SK-N-SH (cell line): ENCODE data around the gene AP2S1. TPM values are rescaled to one million over a fixed set of nuclear protein-coding genes. Genes with fewer than 3 reads are reported as not detected.

Experiments used
- CTCF ChIA-PET: fragments of 300-600, 350-600 bp; formaldehyde crosslinking; extraction: SDS; loops from one replicate; lab custom pipeline; 2021; lab: Yijun Ruan, JAX
- POLR2A ChIA-PET: fragments of 350-600 bp; sonication (Branson Sonifier 250); formaldehyde crosslinking; extraction: SDS; loops from one replicate; lab custom pipeline; 2020; ENCODE audit warnings: antibody characterized with exemption, inconsistent platforms; lab: Yijun Ruan, JAX
- DNase-seq: peaks from one replicate; pipeline ENCODE4 v3.0.0; 2012
- H2AFZ ChIP-seq: fragments of 200-600 bp; sonication (generic); 2 replicates; pipeline ENCODE4 v1.8.1; 2016; ENCODE audit warnings: antibody characterized with exemption, mild to moderate bottlenecking, low read depth
- H3F3A ChIP-seq: fragments of 200-600 bp; sonication (generic); replicated peaks from 2 replicates; pipeline ENCODE3; 2016; ENCODE audit warnings: antibody characterized with exemption, mild to moderate bottlenecking; ENCODE audit not compliant: insufficient read depth
- H3K27ac ChIP-seq, 2 experiments: fragments of 200-500 bp in 1 of 2; fragments of 200-600 bp in 1 of 2; sonication (Bioruptor generic) in 1 of 2; sonication (generic), shearing (Covaris generic) in 1 of 2; 2 replicates each; pipeline versions ENCODE4 v1.5.1 to v1.6.1; 2014 to 2016; ENCODE audit warnings: low read depth in 2 of 2, inconsistent platforms in 1 of 2, low read length in 1 of 2, mild to moderate bottlenecking in 1 of 2, mixed read lengths in 1 of 2
- H3K27me3 ChIP-seq: fragments of 200-600 bp; sonication (generic), shearing (Covaris generic); 2 replicates; pipeline ENCODE4 v1.6.1; 2016; ENCODE audit warnings: mixed run types; ENCODE audit not compliant: insufficient read depth
- H3K36me3 ChIP-seq, 2 experiments: fragments of 200-500 bp in 1 of 2; fragments of 200-600 bp in 1 of 2; sonication (Bioruptor generic) in 1 of 2; sonication (generic) in 1 of 2; replicated peaks in 1 of 2; 2 replicates each; pipeline versions ENCODE3 to v1.5.1; 2014 to 2016; ENCODE audit warnings: low read length in 1 of 2, mild to moderate bottlenecking in 1 of 2; ENCODE audit not compliant: insufficient read depth in 2 of 2, control insufficient read depth in 1 of 2
- H3K4me1 ChIP-seq, 2 experiments: fragments of 200-500 bp in 1 of 2; fragments of 200-600 bp in 1 of 2; sonication (Bioruptor generic) in 1 of 2; sonication (generic), shearing (Covaris generic) in 1 of 2; 2 replicates each; pipeline versions ENCODE4 v1.5.1 to v1.6.1; 2014 to 2016; ENCODE audit warnings: low read depth in 1 of 2, low read length in 1 of 2, mixed run types in 1 of 2; ENCODE audit not compliant: insufficient read depth in 2 of 2, control insufficient read depth in 1 of 2
- H3K4me2 ChIP-seq: fragments of 200-600 bp; sonication (generic), shearing (Covaris generic); 2 replicates; pipeline ENCODE4 v1.6.1; 2017; ENCODE audit warnings: mixed run types
- H3K4me3 ChIP-seq, 2 experiments: fragments of 200-500 bp in 1 of 2; fragments of 200-600 bp in 1 of 2; sonication (Bioruptor generic) in 1 of 2; sonication (generic), shearing (Covaris generic) in 1 of 2; 2 replicates each; pipeline versions ENCODE4 v1.5.1 to v1.8.1; 2014 to 2016; ENCODE audit warnings: low read depth in 2 of 2, inconsistent platforms in 1 of 2, low read length in 1 of 2, mild to moderate bottlenecking in 1 of 2, mixed read lengths in 1 of 2, moderate library complexity in 1 of 2
- H3K79me2 ChIP-seq: fragments of 200-600 bp; sonication (generic); 2 replicates; pipeline ENCODE4 v1.8.1; 2017; ENCODE audit warnings: mild to moderate bottlenecking; ENCODE audit not compliant: insufficient read depth
- H3K9ac ChIP-seq: fragments of 200-600 bp; sonication (generic); 2 replicates; pipeline ENCODE4 v1.6.1; 2017; ENCODE audit warnings: mixed run types
- H3K9me2 ChIP-seq: fragments of 200-600 bp; sonication (generic); 2 replicates; pipeline ENCODE4 v1.6.1; 2017; ENCODE audit warnings: mixed run types
- H3K9me3 ChIP-seq: fragments of 200-600 bp; sonication (generic); 2 replicates; pipeline ENCODE4 v1.6.1; 2017; ENCODE audit warnings: mixed run types, mild to moderate bottlenecking, moderate library complexity
- H4K20me1 ChIP-seq: fragments of 200-600 bp; sonication (generic); 2 replicates; pipeline ENCODE4 v1.6.1; 2017; ENCODE audit warnings: mild to moderate bottlenecking, mixed run types; ENCODE audit not compliant: insufficient read depth
- ELF1 ChIP-seq: IDR thresholded peaks from 2 replicates; pipeline ENCODE4 v1.4.0; 2012
- EZH2phosphoT487 ChIP-seq: fragments of 200-600 bp; sonication (generic); IDR thresholded peaks from 2 replicates; pipeline ENCODE4 v1.6.1; 2017; ENCODE audit warnings: low read depth, mixed run types, mild to moderate bottlenecking, antibody characterized with exemption, moderate library complexity, borderline replicate concordance
- FOSL2 ChIP-seq: IDR thresholded peaks from 2 replicates; pipeline ENCODE4 v1.4.0; 2012; ENCODE audit warnings: low read depth, mild to moderate bottlenecking, moderate library complexity, borderline replicate concordance
- FOXM1 ChIP-seq: IDR thresholded peaks from 2 replicates; pipeline ENCODE4 v1.4.0; 2012; ENCODE audit warnings: low read depth, mild to moderate bottlenecking
- GABPA ChIP-seq: IDR thresholded peaks from 2 replicates; pipeline ENCODE4 v1.4.0; 2012; ENCODE audit warnings: low read depth, mild to moderate bottlenecking
- GATA2 ChIP-seq: sonication (generic); formaldehyde crosslinking; IDR thresholded peaks from 2 replicates; pipeline ENCODE4 v1.5.0; 2020; ENCODE audit warnings: mild to moderate bottlenecking, missing genetic modification reagents
- JUND ChIP-seq: IDR thresholded peaks from 2 replicates; pipeline ENCODE4 v1.4.0; 2012
- NFIC ChIP-seq: IDR thresholded peaks from 2 replicates; pipeline ENCODE4 v1.4.0; 2012; ENCODE audit warnings: borderline replicate concordance
- NRF1 ChIP-seq: IDR thresholded peaks from 2 replicates; pipeline ENCODE4 v1.6.1; 2012; ENCODE audit warnings: low read depth, mild to moderate bottlenecking, low read length
- POLR2AphosphoS5 ChIP-seq: IDR thresholded peaks from 2 replicates; pipeline ENCODE4 v1.6.1; 2012; ENCODE audit warnings: low read depth, low read length
- RAD21 ChIP-seq: IDR thresholded peaks from 2 replicates; pipeline ENCODE4 v1.6.1; 2012; ENCODE audit warnings: mild to moderate bottlenecking, low read length
- RCOR1 ChIP-seq: fragments of 150-350 bp; IDR thresholded peaks from 2 replicates; pipeline ENCODE4 v1.6.1; 2017; ENCODE audit warnings: antibody characterized with exemption, low read length
- RFX5 ChIP-seq: IDR thresholded peaks from 2 replicates; pipeline ENCODE4 v1.6.1; 2012; ENCODE audit warnings: mild to moderate bottlenecking, improper control_type of control experiment, low read length
- RXRA ChIP-seq: IDR thresholded peaks from 2 replicates; pipeline ENCODE4 v1.4.0; 2012; ENCODE audit warnings: low read depth, mild to moderate bottlenecking, borderline replicate concordance
- SIN3A ChIP-seq: IDR thresholded peaks from 2 replicates; pipeline ENCODE4 v1.6.1; 2012; ENCODE audit warnings: low read depth, mild to moderate bottlenecking, low read length, moderate library complexity, borderline replicate concordance
- TAF1 ChIP-seq: IDR thresholded peaks from 2 replicates; pipeline ENCODE4 v1.6.1; 2012; ENCODE audit warnings: low read depth, mild to moderate bottlenecking, low read length, moderate library complexity, borderline replicate concordance
- TCF12 ChIP-seq: IDR thresholded peaks from 2 replicates; pipeline ENCODE4 v1.4.0; 2012
- TEAD4 ChIP-seq: IDR thresholded peaks from 2 replicates; pipeline ENCODE4 v1.4.0; 2012; ENCODE audit warnings: mild to moderate bottlenecking, borderline replicate concordance; ENCODE audit not compliant: insufficient read depth
- WGBS: methylation state at CpG from one replicate; pipeline ENCODE4 v1.1.6; 2017; ENCODE audit warnings: low lambda C conversion rate; 5-methylcytosine and 5-hydroxymethylcytosine counted together
- polyA plus RNA-seq, 3 experiments: library from polyadenylated mRNA; depleted of rRNA; stranded (reverse); fragments of >200 nt; gene quantifications; 2 replicates each; pipeline ENCODE4 v1.2.3, GENCODE V29; 2012
- TF ChIP-seq, protein P1 (sequence below): IDR thresholded peaks from 2 replicates; pipeline ENCODE4 v1.6.1; 2012; ENCODE audit warnings: mild to moderate bottlenecking, low read depth, low read length, moderate library complexity
- TF ChIP-seq, protein P2 (sequence below): IDR thresholded peaks from 2 replicates; pipeline ENCODE4; 2012
- TF ChIP-seq, protein P3 (sequence below): IDR thresholded peaks from 2 replicates; pipeline ENCODE4 v1.4.0; 2012; ENCODE audit warnings: low read depth
- TF ChIP-seq, protein P4 (sequence below): fragments of 200-600 bp; sonication (generic); IDR thresholded peaks from 2 replicates; pipeline ENCODE4 v1.6.1; 2017; ENCODE audit warnings: antibody characterized with exemption, mild to moderate bottlenecking, moderate library complexity
- TF ChIP-seq, protein P5 (sequence below): IDR thresholded peaks from 2 replicates; pipeline ENCODE4 v1.4.0; 2012; ENCODE audit warnings: low read depth, borderline replicate concordance

The AP2S1 gene
- 380 and 565 TPM in 2 replicates for polyA plus RNA-seq (2012; rRNA removed)
- polyA plus RNA-seq (2012; cell fraction: cytosol; rRNA removed): 343 and 389 TPM in 2 replicates
- polyA plus RNA-seq (2012; cell fraction: nucleus; rRNA removed): 163 and 226 TPM in 2 replicates

DNA sequence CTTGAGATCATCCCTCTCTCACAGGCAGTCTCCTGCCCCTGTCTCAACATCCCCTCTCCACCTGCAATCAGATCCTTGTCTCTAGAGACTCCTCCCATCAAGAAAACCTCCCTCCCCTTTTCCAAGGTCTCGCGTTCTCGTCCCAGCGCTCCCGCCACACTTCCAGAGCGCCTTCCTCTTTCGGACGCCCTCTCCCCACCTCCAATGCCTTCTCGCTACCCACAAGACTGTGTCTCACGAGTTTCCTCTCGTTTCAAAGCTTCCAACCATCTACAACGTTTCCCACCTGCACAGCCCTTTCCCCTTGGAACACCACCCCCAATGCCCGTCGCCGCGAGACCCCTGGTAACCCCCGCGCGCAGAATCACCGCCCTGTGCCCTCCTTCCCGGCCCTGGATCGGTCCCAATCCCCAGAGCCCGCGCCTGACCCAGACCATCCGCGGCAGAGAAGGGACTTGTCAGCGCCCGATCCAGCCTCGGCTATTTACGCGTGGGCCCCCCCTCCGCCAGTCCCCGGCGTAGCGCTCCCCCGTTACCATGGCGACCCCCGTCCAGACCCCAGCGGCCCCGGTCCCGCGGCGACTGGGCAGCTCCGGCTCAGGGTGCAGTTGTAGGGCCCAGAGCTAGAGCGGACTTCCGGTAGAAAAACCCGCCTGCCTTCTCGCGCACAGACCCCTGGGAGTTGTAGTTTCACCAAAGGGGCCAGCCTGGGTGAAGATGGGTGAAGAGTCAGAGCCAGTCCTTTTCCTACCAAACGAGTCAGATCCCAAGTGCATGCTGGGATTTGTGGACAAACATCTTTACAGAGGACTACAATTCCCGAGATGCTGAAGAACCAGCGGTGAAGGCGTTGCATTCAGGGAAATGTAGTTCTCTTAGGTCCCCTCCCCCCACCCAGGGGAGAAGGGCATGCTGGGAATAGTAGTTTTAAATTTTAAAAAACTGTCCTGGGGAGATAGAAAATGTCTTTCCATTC, at the start of gene AP2S1:
Gene AP2S1 (minus strand): TSS at position 619 of the 976 bp plus-strand sequence. CDS start 80 bp downstream, at position 539.
- Histone ChIP-seq H3K4me3 (peak within 1 kb of the TSS; percentile 70 to 96), H3K9me2 (no peaks in the 10 kb centered on the region), H4K20me1 (peaks cover 13% of the 10 kb centered on the region), H3K79me2 (peaks cover 44% of the 10 kb centered on the region), H3K4me2 (peak within 1 kb of the TSS; percentile 92), H3K36me3 (peaks cover 0 to 8% of the 10 kb centered on the region in 2 experiments), H3K27me3 (no peaks in the 10 kb centered on the region), H2AFZ (peak within 1 kb of the TSS; percentile 73), H3K9me3 (no peaks in the 10 kb centered on the region), H3K27ac (peak within 1 kb of the TSS; percentile 86 to 96), H3F3A (peaks cover 23% of the 10 kb centered on the region), H3K4me1 (peaks cover 0 to 11% of the 10 kb centered on the region in 2 experiments; a peak in 2 of 4 replicates), H3K9ac (peak within 1 kb of the TSS; percentile 97)
- WGBS: 1% methylated on average over 44 of the region's 53 CpGs
- ChIA-PET CTCF (interaction anchor here (0.7 to 10.2 kb wide), 7 partner anchors 9 to 250 kb away, joined by 3 to 126 read pairs (median 4); partner anchors contain the start of gene CALM3), POLR2A (interaction anchor here (0.5 to 1.0 kb wide), 3 partner anchors 11 to 1237 kb away, joined by 3 to 4 read pairs (median 3); partner anchors contain the start of gene CCDC9)
- peak; percentile 94 for DNase-seq
- TF ChIP-seq, protein P1, sequence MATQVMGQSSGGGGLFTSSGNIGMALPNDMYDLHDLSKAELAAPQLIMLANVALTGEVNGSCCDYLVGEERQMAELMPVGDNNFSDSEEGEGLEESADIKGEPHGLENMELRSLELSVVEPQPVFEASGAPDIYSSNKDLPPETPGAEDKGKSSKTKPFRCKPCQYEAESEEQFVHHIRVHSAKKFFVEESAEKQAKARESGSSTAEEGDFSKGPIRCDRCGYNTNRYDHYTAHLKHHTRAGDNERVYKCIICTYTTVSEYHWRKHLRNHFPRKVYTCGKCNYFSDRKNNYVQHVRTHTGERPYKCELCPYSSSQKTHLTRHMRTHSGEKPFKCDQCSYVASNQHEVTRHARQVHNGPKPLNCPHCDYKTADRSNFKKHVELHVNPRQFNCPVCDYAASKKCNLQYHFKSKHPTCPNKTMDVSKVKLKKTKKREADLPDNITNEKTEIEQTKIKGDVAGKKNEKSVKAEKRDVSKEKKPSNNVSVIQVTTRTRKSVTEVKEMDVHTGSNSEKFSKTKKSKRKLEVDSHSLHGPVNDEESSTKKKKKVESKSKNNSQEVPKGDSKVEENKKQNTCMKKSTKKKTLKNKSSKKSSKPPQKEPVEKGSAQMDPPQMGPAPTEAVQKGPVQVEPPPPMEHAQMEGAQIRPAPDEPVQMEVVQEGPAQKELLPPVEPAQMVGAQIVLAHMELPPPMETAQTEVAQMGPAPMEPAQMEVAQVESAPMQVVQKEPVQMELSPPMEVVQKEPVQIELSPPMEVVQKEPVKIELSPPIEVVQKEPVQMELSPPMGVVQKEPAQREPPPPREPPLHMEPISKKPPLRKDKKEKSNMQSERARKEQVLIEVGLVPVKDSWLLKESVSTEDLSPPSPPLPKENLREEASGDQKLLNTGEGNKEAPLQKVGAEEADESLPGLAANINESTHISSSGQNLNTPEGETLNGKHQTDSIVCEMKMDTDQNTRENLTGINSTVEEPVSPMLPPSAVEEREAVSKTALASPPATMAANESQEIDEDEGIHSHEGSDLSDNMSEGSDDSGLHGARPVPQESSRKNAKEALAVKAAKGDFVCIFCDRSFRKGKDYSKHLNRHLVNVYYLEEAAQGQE: 0 out of 2 replicates have a peak, but pooled peaks have one; percentile 9
- TF ChIP-seq TAF1: peak; percentile 81; the same call in 1 of the 2 replicates
- peak; percentile 6; the same call in 1 of the 2 replicates for TF ChIP-seq GATA2 (CRISPR knock-in tag)
- TF ChIP-seq, protein P2, sequence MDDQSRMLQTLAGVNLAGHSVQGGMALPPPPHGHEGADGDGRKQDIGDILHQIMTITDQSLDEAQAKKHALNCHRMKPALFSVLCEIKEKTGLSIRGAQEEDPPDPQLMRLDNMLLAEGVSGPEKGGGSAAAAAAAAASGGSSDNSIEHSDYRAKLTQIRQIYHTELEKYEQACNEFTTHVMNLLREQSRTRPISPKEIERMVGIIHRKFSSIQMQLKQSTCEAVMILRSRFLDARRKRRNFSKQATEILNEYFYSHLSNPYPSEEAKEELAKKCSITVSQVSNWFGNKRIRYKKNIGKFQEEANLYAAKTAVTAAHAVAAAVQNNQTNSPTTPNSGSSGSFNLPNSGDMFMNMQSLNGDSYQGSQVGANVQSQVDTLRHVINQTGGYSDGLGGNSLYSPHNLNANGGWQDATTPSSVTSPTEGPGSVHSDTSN: no peak
- peak; percentile 82 for TF ChIP-seq POLR2AphosphoS5
- peak; percentile 49 for TF ChIP-seq TCF12
- peak; percentile 28; the same call in 1 of the 2 replicates for TF ChIP-seq NRF1
- TF ChIP-seq FOXM1: no peak
- no peak for TF ChIP-seq SIN3A
- TF ChIP-seq GABPA: peak; percentile 89
- TF ChIP-seq, protein P3, sequence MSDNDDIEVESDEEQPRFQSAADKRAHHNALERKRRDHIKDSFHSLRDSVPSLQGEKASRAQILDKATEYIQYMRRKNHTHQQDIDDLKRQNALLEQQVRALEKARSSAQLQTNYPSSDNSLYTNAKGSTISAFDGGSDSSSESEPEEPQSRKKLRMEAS: peak; percentile 40; the same call in 1 of the 2 replicates
- TF ChIP-seq ELF1: peak; percentile 74; the same call in 1 of the 2 replicates
- no peak; the same call in 1 of the 2 replicates for TF ChIP-seq RFX5
- TF ChIP-seq, protein P4, sequence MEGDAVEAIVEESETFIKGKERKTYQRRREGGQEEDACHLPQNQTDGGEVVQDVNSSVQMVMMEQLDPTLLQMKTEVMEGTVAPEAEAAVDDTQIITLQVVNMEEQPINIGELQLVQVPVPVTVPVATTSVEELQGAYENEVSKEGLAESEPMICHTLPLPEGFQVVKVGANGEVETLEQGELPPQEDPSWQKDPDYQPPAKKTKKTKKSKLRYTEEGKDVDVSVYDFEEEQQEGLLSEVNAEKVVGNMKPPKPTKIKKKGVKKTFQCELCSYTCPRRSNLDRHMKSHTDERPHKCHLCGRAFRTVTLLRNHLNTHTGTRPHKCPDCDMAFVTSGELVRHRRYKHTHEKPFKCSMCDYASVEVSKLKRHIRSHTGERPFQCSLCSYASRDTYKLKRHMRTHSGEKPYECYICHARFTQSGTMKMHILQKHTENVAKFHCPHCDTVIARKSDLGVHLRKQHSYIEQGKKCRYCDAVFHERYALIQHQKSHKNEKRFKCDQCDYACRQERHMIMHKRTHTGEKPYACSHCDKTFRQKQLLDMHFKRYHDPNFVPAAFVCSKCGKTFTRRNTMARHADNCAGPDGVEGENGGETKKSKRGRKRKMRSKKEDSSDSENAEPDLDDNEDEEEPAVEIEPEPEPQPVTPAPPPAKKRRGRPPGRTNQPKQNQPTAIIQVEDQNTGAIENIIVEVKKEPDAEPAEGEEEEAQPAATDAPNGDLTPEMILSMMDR: no peak
- no peak for TF ChIP-seq JUND
- TF ChIP-seq EZH2phosphoT487: no peak
- TF ChIP-seq RCOR1: 0 out of 2 replicates have a peak, but pooled peaks have one; percentile 38
- no peak for TF ChIP-seq RXRA
- no peak for TF ChIP-seq FOSL2
- TF ChIP-seq, protein P5, sequence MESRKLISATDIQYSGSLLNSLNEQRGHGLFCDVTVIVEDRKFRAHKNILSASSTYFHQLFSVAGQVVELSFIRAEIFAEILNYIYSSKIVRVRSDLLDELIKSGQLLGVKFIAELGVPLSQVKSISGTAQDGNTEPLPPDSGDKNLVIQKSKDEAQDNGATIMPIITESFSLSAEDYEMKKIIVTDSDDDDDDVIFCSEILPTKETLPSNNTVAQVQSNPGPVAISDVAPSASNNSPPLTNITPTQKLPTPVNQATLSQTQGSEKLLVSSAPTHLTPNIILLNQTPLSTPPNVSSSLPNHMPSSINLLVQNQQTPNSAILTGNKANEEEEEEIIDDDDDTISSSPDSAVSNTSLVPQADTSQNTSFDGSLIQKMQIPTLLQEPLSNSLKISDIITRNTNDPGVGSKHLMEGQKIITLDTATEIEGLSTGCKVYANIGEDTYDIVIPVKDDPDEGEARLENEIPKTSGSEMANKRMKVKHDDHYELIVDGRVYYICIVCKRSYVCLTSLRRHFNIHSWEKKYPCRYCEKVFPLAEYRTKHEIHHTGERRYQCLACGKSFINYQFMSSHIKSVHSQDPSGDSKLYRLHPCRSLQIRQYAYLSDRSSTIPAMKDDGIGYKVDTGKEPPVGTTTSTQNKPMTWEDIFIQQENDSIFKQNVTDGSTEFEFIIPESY: peak; percentile 86
- peak; percentile 18; the same call in 1 of the 2 replicates for TF ChIP-seq NFIC
- TF ChIP-seq RAD21: no peak
- TF ChIP-seq TEAD4: no peak
